Measurements from ENCODE around the gene RNFT2. TPM values are rescaled to one million over a fixed set of nuclear protein-coding genes. Genes with fewer than 3 reads are reported as not detected.

The RNFT2 gene
- total RNA-seq = 5.2 and 6.4 TPM in 2 replicates

GRCh38 chr12:116737774-116738657 lies at the start of gene RNFT2, which contains the start of gene SPRING1:
Gene RNFT2 (plus strand): TSS chr12:116738315. CDS start chr12:116740498, 2,183 bp downstream.
Gene SPRING1 (minus strand): TSS chr12:116738069. CDS start chr12:116737900, 169 bp downstream.

GRCh38 chr12:116881325-116881876 lies 143.3 kb downstream of the RNFT2 start, which contains the start of gene HRK:
Gene HRK (minus strand): TSS chr12:116881441. CDS start chr12:116881307, 134 bp downstream.

Other genes starting within 250 kb of the RNFT2 start
- gene MAP1LC3B2, start 178.9 kb upstream of the RNFT2 start, total RNA-seq = 0.17 and 0.30 TPM in 2 replicates
- 22.2 and 23.9 TPM in 2 replicates for gene SPRING1, start 246 bp upstream of the RNFT2 start, total RNA-seq
- not detected in 2 replicates for gene HRK, start 143.1 kb downstream of the RNFT2 start, total RNA-seq
- gene FBXW8, start 172.6 kb downstream of the RNFT2 start, total RNA-seq = 13.5 and 14.1 TPM in 2 replicates

Data from bronchus fibroblast of lung (primary cell).